Kidney (tissue), 14 donors: Measurements from ENCODE around the gene NOL6. TPM values are rescaled to one million over a fixed set of nuclear protein-coding genes. Genes with fewer than 3 reads are reported as not detected.

Experiments used
- DNase-seq, 5 donors: peaks; one replicate each; pipeline ENCODE4 v3.0.0-alpha.2; 2013 to 2020
- FAIRE-seq: peaks from 2 replicates; lab custom pipeline; 2012; peaks lifted over from hg19 to GRCh38; lab: Jason Lieb, UNC
- H3K27ac ChIP-seq, 2 donors: one replicate each; pipeline ENCODE4 v1.7.0; 2013; ENCODE audit warnings: low read depth in 2 of 2, low read length in 2 of 2, inconsistent platforms in 1 of 2
- H3K27me3 ChIP-seq: one replicate; pipeline ENCODE4 v1.7.1; 2013; ENCODE audit warnings: low read length, inconsistent platforms; ENCODE audit not compliant: control insufficient read depth, insufficient read depth
- H3K36me3 ChIP-seq, 3 donors: one replicate each; pipeline versions ENCODE4 v1.7.0 to v1.7.1; 2013; ENCODE audit warnings: low read length in 3 of 3, control low read depth in 1 of 3, inconsistent platforms in 1 of 3; ENCODE audit not compliant: insufficient read depth in 3 of 3, control insufficient read depth in 2 of 3
- H3K4me1 ChIP-seq, 3 donors: one replicate each; pipeline versions ENCODE4 v1.7.0 to v1.7.1; 2013; ENCODE audit warnings: low read length in 3 of 3, inconsistent platforms in 1 of 3, low read depth in 1 of 3; ENCODE audit not compliant: control insufficient read depth in 2 of 3, insufficient read depth in 2 of 3
- H3K4me3 ChIP-seq, 3 donors: one replicate each; pipeline versions ENCODE4 v1.7.0 to v1.8.1; 2013; ENCODE audit warnings: low read length in 3 of 3, control low read depth in 1 of 3, inconsistent platforms in 1 of 3
- H3K9ac ChIP-seq, 3 donors: one replicate each; pipeline versions ENCODE4 v1.7.0 to v1.7.1; 2013; ENCODE audit warnings: low read length in 3 of 3, control low read depth in 1 of 3, inconsistent platforms in 1 of 3
- H3K9me3 ChIP-seq, 3 donors: one replicate each; pipeline versions ENCODE4 v1.7.0 to v1.7.1; 2013; ENCODE audit warnings: low read length in 3 of 3, control low read depth in 1 of 3, inconsistent platforms in 1 of 3; ENCODE audit not compliant: control insufficient read depth in 2 of 3, insufficient read depth in 1 of 3
- CTCF ChIP-seq: IDR thresholded peaks from 3 replicates; pipeline ENCODE4 v1.5.1; 2012; ENCODE audit warnings: mild to moderate bottlenecking, moderate library complexity, borderline replicate concordance; ENCODE audit not compliant: insufficient read depth; ENCODE audit errors: extremely low read depth
- intact Hi-C: fragments of 100-400 bp; cut with DNase I; formaldehyde crosslinking; loops from one replicate; pipeline ENCODE4 v1.11.1; 2022
- polyA plus RNA-seq: library from polyadenylated mRNA; stranded (reverse); fragments of 350-450 nt; fragmentation: Illumina TruSeq; extraction: RNeasy Lipid Tissue Mini Kit (QIAGEN cat#74804); gene quantifications from one replicate; pipeline ENCODE4 v1.2.3, GENCODE V29; 2014; ENCODE audit warnings: low read depth, low replicate concordance; ENCODE audit not compliant: insufficient read depth
- total RNA-seq: library from RNA; stranded (reverse); fragmentation: NEBNext Ultra II Directional; extraction: Animal tissue kit (Norgen Biotek cat#: 25700); gene quantifications from one replicate; pipeline ENCODE4 v1.2.1, GENCODE V29; 2021
- donor health status: control.
- donor health status: control.
- donor health status: control.
- donor health status: control.
- donor health status: control.
- donor health status: DM: yes; HTN: yes; CAD: no.
- donor health status: Normal renal cell carcinoma (clear cell type).

Gene NOL6
- total and polyA plus RNA-seq, 2 donors from 2014 or later = 10.8 to 32.8 TPM

DNA sequence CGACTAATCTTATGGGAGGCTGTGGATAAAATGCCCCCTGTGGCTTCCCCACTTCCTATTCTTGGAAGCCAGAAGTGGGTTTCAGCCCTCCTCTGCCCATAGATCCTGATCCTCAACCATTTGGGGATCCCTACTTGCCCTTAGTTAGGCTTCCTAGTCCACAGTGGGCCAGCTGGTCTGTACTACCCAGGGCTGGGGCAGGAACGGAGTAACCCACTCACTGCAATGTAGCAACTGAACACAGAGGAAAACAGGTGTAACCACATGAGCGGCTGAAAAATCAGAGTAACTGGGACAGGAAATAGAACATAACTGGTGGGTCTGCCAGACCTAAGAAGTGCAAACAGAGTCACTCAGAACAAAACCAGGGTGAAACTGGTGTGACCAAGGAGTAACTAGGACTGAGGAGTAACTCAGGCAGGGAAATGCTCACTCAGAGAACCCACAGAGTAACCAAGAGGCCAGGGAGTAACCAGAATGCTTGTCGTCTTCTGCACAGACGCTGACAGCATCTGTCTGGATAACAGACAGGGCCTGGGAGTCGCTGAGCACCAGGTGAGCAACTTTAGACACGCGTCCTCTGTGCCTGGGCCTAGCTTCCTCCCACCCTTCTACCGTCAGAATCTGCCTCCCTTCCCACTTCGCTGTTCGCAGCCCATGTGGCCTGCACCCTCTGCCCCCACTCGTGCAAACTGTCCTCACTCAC is 27.3 kb downstream of the NOL6 start:
- H3K27ac ChIP-seq = peak overlapping the region; percentile 88 to 92
- TF ChIP-seq CTCF = no peak
- intact Hi-C loops = no loop called here
- peak overlapping the region; percentile 15 to 72 (median 63) for H3K9ac ChIP-seq
- peak overlapping the region; percentile 4 to 86 (median 72) for H3K4me3 ChIP-seq
- FAIRE-seq (no peak), DNase-seq (peak in 1 of 5 donors; percentile 34)
- H3K4me1 ChIP-seq = peaks cover 3 to 26% (median 18%) of the 10 kb centered on the region in 3 donors
- peaks cover 0 to 6% (median 0%) of the 10 kb centered on the region in 3 donors for H3K36me3 ChIP-seq
- H3K9me3 ChIP-seq = no peaks in the 10 kb centered on the region
- H3K27me3 ChIP-seq = no peaks in the 10 kb centered on the region

GRCh38 chr9:33445389-33446239 is 28.1 kb downstream of the NOL6 start:
- peaks cover 0 to 6% (median 0%) of the 10 kb centered on the region in 3 donors for H3K36me3 ChIP-seq
- DNase-seq (peak in 4 of 5 donors; percentile 65 to 84 (median 66)), FAIRE-seq (no peak)
- intact Hi-C loops = no loop called here
- TF ChIP-seq CTCF = no peak
- H3K4me1 ChIP-seq = peaks cover 3 to 26% (median 18%) of the 10 kb centered on the region in 3 donors
- no peaks in the 10 kb centered on the region for H3K9me3 ChIP-seq
- peak overlapping the region in 2 of 3 donors; percentile 63 to 72 for H3K9ac ChIP-seq
- peak overlapping the region; percentile 88 to 92 for H3K27ac ChIP-seq
- peak overlapping the region in 2 of 3 donors; percentile 72 to 86 for H3K4me3 ChIP-seq
- H3K27me3 ChIP-seq = no peaks in the 10 kb centered on the region

DNA sequence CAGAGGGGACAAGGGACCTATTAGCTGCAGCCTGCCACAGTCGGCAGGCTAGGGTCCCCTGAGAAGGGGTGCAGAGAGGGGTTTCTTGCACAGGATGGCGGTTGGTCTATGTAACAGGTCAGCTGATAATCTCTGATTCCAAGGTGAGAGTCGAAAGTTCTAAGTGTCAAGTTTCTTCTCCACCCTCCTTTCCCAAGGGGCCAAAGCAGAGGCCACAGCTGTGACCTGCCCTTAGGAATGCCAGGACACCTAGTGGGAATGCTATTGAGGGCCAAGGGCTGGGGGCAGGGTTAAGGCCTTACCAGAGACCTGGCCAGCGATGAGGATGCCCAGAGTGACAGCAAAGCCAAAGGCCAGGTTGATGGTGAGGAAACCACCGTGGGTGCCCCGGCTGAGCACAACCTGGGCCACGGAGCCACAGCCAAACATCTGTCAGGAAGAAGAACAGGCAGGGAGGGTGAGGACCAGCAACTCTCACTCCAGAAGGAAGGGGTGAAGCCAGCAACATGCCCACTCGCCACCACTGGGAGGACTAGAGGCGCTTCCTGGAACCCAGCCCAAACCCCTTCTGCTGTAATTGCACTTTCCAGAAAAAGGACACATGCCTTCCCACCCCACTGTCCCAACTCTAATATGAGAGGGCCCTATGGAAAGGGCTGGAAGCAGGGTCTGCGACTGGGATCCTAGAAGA is 30.1 kb downstream of the NOL6 start:
- H3K9ac ChIP-seq = no peak overlapping the region
- peak overlapping the region in 2 of 3 donors; percentile 3 to 24 for H3K4me3 ChIP-seq
- peaks cover 0 to 6% (median 0%) of the 10 kb centered on the region in 3 donors for H3K36me3 ChIP-seq
- H3K27me3 ChIP-seq = no peaks in the 10 kb centered on the region
- FAIRE-seq (no peak), DNase-seq (no peak)
- peak overlapping the region in 1 of 2 donors; percentile 65 for H3K27ac ChIP-seq
- H3K4me1 ChIP-seq = peaks cover 3 to 26% (median 18%) of the 10 kb centered on the region in 3 donors
- no peak for TF ChIP-seq CTCF
- no peaks in the 10 kb centered on the region for H3K9me3 ChIP-seq
- intact Hi-C loops = no loop called here
